ENCODE data around the gene ZNF274.
"Not testable (repeated sequence)": the region's sequence is repeated elsewhere in the genome, so short reads cannot be mapped to it uniquely, and the experiment has no call there.

Gene ZNF274

DNA sequence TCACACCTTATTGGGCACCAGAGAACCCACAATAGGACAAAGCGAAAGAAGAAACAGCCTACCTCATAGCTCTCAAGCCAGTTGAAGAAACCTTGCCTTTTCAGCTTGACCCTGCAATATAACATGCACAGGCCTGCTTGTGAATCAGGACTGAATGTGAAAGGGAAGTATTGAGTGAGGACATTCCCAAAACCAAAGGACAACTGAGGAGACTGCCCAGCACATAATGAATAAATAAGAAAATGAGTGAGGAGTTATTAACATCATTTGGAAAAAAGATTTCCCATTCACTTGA lies 30.2 kb downstream of the ZNF274 start:
- no peak for DNase-seq

DNA sequence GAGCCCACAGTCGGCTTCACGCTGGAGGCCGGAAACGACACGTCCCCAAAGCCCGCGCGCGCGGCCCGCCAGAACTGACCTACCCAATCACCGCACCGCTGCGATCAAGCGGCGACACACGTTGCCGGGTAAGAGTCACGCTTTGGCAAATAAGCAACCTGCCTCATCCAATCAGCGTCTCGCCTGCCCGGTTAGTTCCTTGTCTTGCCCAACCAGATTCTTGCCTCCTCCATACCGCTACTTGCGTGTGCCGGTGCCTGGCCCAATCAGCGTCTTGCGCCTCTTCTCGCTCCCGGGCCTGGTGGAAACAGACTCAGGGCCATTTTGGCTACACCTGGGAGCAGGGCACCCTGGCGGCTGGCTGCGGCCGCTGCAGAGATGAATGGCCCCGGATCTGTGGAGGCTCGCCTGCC lies 34.2 kb downstream of the ZNF274 start:
- no peak for DNase-seq

DNA sequence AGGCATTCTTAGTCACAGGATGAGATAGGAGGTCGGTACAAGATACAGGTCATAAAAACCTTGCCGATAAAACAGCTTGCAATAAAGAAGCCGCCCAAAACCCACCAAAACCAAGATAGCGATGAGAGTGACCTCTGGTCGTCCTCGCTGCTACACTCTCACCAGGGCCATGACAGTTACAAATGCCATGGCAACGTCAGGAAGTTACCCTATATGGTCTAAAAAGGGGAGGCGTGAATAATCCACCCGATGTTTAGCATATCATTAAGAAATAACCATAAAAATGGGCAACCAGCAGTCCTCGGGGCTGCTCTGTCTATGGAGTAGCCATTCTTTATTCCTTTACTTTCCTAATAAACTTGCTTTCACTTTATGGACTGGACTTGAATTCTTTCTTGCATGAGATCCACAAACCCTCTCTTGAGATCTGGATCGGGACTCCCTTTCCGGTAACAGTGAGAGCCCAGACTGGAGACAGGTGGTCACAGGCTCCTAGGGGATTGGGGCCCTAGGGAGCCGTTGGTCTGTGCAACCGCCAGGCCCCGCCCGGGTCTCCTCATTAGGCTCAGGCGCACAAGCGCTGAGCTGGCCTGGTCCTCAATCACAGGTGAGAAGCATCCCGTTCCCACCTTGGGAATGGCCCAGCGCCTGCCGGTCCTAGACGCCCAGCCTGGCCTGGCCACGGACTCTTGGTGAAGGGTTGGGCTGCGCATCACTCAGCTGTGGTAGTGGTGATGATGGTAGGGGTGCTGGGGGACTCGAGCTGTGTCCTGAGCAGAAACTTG lies 34.9 kb downstream of the ZNF274 start:
- DNase-seq, result no peak

DNA sequence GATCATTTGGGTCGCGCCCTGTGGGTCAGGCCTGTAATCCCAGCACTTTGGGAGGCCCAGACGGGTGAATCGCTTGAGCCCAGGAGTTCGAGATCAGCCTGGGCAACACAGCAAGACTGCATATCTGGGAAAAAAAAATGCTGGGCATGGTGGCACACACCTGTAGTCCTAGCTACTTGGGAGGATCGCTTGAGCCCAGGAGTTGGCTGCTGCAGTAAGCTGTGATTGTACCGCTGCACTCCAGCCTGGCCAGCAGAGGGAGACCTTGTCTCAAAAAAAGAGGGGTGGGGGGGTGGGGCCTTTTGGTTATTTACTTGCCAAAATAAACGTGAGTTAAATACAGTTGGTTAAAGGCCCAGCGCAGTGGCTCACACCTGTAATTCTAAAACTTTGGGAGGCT lies 36.0 kb downstream of the ZNF274 start:
- DNase-seq, result no peak

DNA sequence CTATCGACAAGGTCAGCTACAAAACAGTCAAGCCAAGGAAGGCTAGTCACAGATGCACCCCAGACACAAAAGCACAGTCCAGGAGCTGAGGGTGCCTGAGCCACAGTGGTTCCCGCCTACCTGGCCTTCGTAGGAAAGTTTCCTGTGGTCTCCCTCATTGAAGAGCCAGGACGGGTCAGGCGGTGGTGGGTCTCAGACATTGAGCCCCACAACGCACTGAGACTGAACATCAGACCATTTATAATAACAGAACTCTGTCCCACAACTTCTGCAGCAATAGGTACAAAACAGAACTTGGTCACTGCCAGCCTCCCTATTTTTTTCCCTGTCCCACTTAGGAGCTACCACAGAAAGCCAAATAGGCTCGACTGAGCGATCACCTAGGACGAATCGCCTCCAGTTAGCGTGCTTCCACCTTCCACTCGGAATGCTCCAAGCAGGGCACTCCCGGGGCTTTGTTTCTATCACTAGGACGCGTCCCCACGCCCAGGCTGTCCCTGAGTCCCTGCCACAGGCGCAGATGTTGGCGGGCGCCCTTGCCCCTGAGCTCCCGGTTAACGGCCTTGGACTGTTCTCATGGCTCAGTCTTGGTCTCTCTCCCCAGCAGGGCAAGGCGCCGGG lies 45.2 kb downstream of the ZNF274 start:
- no peak for DNase-seq

DNA sequence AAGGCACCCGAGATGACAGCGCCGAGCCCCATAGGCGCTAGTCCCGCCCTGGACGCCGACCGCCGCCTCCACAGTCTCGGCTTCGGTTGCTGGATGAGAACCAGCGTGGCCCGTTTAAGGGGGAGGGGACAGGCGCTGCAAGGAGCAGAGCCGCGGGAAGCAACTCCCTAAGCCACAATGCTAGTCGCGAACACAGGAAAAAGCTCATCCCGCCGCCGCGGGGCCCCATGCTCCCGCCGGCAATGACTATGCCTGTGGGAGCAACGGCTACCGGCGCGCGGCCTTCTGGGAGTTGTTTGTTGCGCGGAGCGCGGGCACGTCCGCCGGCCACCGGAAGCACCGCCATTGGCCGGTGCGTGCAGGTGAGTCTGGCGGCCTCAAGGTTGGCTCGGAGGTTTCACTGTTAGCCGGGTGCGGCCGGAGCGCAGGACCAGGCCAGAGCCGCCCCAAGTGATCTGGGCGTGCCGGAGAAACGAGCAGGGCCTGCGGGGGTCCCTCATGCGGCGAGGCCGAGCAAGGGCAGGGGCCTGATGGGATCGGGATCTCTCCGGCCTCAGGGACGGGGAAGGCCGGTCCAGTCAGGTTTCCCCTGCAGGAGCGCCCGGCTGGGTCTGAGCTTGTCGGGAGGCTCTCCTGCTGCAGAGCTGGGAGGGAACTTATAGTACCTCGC lies 45.9 kb downstream of the ZNF274 start, which contains the start of gene ZNF544:
Gene ZNF544 (plus strand): TSS at position 330 of the 670 bp plus-strand sequence. CDS start 15,110 bp downstream, outside the sequence.
- peak; percentile 34 for DNase-seq

DNA sequence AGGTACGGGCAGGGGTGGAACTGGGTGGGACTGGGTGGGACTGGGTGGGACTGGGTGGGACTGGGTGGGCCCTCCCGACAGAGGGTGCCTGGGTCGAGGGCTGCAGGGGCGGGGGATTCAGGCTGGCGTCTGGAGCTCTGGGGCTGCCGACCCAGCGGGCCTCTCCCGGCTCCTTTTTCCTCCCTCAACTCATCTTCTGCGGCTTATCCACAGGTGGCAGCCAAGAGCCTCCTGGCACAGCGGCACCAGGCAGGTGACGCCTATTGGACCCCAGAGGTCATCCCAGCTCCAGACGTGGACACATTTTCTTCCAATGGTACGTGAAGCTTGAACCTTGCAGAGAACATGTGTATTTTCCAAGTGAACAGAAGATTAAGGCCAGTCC lies 46.4 kb downstream of the ZNF274 start:
- DNase-seq, result no peak

DNA sequence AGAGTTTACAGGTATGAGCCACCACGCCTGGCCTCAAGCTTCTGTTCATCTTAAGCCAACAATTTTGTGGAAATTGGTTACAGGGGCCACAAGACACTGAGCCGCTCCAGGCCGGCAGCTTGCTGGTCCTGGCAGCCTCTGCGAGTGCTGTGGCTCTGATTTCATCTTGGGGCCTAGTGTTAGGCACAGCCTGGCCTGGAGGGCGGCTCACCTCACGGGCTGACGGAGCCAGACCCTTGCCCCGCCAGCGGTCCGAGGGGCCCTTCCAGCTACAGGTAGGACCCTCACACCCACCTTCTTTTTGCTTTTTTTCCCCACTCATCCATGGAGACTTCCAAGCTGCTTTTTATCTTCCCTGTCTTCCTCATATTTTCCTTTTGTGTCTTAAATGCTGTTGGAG lies 54.5 kb downstream of the ZNF274 start:
- no peak for DNase-seq

DNA sequence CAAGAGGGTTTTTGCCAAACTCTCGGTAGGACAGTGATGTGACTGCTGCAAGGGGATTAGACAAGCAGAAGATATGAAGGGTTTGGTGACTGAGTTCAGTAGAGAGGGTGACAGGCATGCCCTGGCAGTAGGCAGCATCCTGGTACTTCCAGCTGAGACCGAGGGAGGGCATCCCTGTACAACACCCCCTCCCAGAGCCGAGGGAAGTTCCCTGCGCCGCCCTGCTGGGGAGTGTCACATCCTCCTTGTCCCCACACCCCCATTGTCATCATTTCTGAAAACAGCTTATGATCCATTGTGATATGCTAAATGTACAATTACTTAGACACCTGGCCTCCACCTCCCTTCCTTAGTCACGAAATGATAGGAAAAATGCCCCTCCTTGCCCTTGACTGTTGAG lies 60.5 kb downstream of the ZNF274 start:
- no peak for DNase-seq

DNA sequence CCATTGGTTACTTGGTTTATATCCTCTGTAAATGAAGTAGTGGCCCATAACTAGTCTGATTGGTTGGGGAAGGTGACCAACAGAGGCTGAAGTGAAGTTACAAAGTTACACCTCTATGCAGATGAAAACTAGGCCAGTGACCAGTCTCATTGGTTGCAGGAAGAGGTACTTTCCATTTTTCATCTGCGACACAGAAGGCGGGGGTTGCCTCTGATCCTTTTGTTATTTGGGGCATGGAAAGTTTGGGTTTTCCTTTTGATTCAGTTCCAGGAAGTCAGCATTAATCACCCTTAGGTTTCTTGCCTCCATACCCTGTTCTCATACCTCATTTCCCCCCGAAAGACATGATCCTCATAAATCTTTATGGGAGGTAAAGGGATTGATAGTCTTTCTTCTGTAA lies 66.0 kb downstream of the ZNF274 start:
- no peak for DNase-seq

DNA sequence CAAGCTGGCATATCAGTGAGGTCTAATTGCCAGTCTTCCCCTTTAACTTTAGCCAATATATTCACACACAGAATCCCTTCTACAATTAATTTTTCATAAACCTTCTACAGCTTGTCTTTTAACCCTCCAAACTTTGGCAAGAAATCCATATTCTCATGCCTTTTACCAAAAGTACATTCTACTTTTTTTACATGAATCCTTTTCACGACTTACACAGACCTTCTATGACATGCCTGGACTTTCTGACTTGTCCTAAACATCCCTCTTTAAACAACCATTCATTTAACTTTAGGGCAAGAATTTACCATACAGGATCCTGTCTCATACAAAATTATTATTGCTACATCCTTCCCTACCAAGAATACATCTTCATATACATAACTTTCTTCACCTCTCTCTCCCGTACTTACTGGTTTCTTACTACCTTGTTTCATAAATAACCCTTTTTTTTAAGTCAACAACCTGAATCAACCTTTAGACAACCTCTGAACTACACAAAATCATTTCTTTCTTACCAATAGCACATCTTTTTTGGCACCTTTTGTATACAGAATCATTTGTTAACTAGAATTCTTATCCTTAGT lies 69.3 kb downstream of the ZNF274 start:
- DNase-seq, result no peak

DNA sequence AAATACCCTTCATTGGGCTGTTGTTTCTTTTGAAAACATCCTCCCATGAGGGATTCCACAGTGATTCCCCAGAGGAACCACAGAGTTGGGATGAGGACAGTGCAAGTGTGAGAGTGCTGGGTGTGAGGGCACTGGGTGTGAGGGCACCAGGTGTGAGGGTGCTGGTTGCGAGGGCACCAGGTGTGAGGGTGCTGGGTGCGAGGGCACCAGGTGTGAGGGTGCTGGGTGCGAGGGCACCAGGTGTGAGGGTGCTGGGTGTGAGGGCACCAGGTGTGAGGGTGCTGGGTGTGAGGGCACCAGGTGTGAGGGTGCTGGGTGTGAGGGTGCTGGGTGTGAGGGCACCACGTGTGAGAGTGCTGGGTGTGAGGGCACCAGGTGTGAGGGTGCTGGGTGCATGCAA lies 75.4 kb downstream of the ZNF274 start:
- not testable (repeated sequence) for DNase-seq

DNA sequence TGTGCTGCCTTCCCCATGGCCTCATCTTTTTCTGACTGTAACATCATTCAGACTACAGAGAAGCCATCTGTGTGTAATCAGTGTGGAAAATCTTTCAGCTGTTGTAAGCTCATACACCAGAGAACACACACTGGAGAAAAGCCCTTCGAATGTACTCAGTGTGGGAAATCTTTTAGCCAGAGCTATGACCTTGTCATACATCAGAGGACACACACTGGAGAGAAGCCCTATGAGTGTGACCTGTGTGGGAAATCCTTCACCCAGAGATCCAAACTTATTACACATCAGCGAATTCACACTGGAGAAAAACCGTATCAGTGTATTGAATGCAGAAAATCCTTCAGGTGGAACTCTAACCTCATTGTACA lies 78.7 kb downstream of the ZNF274 start:
- DNase-seq, result no peak

DNA sequence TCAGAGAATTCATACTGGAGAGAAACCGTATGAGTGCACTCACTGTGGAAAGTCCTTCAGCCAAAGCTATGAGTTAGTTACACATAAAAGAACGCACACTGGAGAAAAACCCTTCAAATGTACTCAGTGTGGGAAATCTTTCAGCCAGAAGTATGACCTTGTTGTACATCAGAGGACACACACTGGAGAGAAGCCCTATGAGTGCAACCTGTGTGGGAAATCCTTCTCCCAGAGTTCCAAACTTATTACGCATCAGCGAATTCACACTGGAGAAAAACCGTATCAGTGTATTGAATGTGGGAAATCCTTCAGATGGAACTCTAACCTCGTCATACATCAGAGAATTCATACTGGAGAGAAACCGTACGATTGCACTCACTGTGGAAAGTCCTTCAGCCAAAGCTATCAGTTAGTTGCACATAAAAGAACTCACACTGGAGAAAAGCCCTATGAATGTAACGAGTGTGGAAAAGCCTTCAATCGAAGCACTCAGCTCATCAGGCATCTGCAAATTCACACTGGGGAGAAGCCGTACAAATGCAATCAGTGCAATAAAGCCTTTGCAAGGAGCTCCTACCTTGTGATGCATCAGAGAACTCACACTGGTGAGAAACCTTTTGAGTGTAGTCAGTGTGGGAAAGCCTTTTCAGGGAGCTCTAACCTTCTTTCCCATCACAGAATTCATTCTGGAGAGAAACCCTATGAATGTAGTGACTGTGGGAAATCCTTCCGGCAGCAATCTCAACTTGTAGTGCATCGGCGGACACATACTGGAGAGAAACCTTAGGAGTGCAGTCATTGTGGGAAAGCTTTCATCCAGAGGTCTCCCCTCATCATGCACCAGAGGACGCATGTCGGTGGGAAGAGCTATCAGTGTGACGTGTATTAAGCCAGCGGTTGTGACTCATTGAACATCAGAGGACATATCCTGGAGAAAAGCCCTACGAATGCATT lies 79.4 kb downstream of the ZNF274 start:
- no peak for DNase-seq

DNA sequence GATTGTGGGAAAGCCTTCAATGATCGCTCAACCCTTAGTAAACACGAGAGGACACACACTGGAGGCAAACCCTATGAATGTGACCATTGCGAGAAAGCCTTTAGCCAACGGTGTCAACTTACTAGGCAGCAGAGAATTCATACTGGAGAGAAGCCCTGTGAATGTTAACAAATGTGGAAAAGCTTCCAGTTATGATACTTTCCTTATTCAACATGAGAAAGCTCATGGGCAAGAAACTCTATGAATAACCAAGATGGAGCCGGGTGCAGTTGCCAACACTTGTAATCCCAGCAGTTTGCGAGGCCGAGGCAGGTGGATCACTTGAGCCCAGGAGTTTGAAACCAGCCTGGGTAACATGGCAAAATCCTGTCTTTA lies 80.0 kb downstream of the ZNF274 start:
- DNase-seq, result no peak

Measured in activated T-cell treated with anti-CD3 and anti-CD28 coated beads for 4 hours (primary cell).